HCT116 (cell line): ENCODE data around the gene PLEK. TPM values are rescaled to one million over a fixed set of nuclear protein-coding genes. Genes with fewer than 3 reads are reported as not detected.

ENCODE experiments used
- ATAC-seq: fragments of 200-7000 bp; cut with Tn5 transposase; 2 replicates; pipeline ENCODE4 v1.9.1; 2020; ENCODE audit warnings: mild to moderate bottlenecking, moderate library complexity
- BruUV-seq: library from RNA; stranded (reverse); fragments of 400-500 nt; replicated peaks from 2 replicates; lab custom pipeline; 2021; lab: Mats Ljungman, UMichigan
- CTCF ChIA-PET: fragments of 300-600 bp; sonication (Branson Sonifier 250); formaldehyde crosslinking; loops from one replicate; lab custom pipeline; 2021; ENCODE audit warnings: antibody characterized with exemption; lab: Charles Lee
- POLR2A ChIA-PET: fragments of 300-600, 350-600 bp; sonication (Branson Sonifier 250); formaldehyde crosslinking; loops from one replicate; lab custom pipeline; 2021; ENCODE audit warnings: antibody characterized with exemption; lab: Charles Lee
- RAD21 ChIA-PET, 2 experiments: fragments of 300-600 bp; sonication (Branson Sonifier 250); formaldehyde crosslinking; loops; one replicate each; lab custom pipeline; 2023; ENCODE audit warnings: low total read pairs in 2 of 2; ENCODE audit not compliant: uncharacterized antibody in 2 of 2, unreplicated experiment in 2 of 2, low non-redundant PET in 1 of 2; lab: Charles Lee
- DNase-seq: peaks from one replicate; pipeline ENCODE4 v3.0.0-alpha.2; 2010; ENCODE audit warnings: low read depth, low spot score
- H2AFZ ChIP-seq: fragments of 200-600 bp; shearing (Covaris generic), sonication (generic); 2 replicates; pipeline ENCODE4 v1.6.1; 2017; ENCODE audit warnings: low read depth, mixed run types, mixed read lengths, antibody characterized with exemption, low read length; ENCODE audit not compliant: poor library complexity, severe bottlenecking
- H3K27ac ChIP-seq: 2 replicates; pipeline ENCODE4 v1.5.1; 2012; ENCODE audit warnings: low read depth, low read length
- H3K27me3 ChIP-seq: fragments of 200-600 bp; sonication (generic); 2 replicates; pipeline ENCODE4 v1.6.1; 2016; ENCODE audit warnings: mixed run types, low read length, mixed read lengths; ENCODE audit not compliant: insufficient read depth
- H3K36me3 ChIP-seq, 2 experiments: fragments of 200-500 bp in 1 of 2; fragments of 200-600 bp in 1 of 2; sonication (Bioruptor generic) in 1 of 2; sonication (generic) in 1 of 2; 2 replicates each; pipeline versions ENCODE4 v1.5.1 to v1.6.1; 2014 to 2016; ENCODE audit warnings: low read length in 2 of 2, inconsistent platforms in 1 of 2, mixed read lengths in 1 of 2, mixed run types in 1 of 2; ENCODE audit not compliant: insufficient read depth in 2 of 2, control insufficient read depth in 1 of 2
- H3K4me1 ChIP-seq, 2 experiments: fragments of 200-600 bp in 1 of 2; sonication (generic) in 1 of 2; 2 replicates each; pipeline versions ENCODE4 v1.5.1 to v1.6.1; 2012 to 2017; ENCODE audit warnings: low read length in 2 of 2, inconsistent platforms in 1 of 2, mild to moderate bottlenecking in 1 of 2, mixed read lengths in 1 of 2, mixed run types in 1 of 2, moderate library complexity in 1 of 2; ENCODE audit not compliant: insufficient read depth in 2 of 2, control insufficient read depth in 1 of 2
- H3K4me2 ChIP-seq: fragments of 200-600 bp; sonication (generic); 2 replicates; pipeline ENCODE4 v1.6.1; 2017; ENCODE audit warnings: mixed run types, low read length, mixed read lengths
- H3K4me3 ChIP-seq, 2 experiments: fragments of 200-600 bp in 1 of 2; sonication (generic) in 1 of 2; replicated peaks in 1 of 2; 2 replicates each; pipeline ENCODE4 v1.5.1; 2011 to 2016; ENCODE audit warnings: low read length in 2 of 2, control low read depth in 1 of 2, low read depth in 1 of 2, mild to moderate bottlenecking in 1 of 2, mixed read lengths in 1 of 2, mixed run types in 1 of 2
- H3K79me2 ChIP-seq: fragments of 200-600 bp; sonication (generic); 2 replicates; pipeline ENCODE4 v1.6.1; 2017; ENCODE audit warnings: mild to moderate bottlenecking, mixed run types, low read length, moderate library complexity, mixed read lengths; ENCODE audit not compliant: insufficient read depth
- H3K9ac ChIP-seq: fragments of 200-600 bp; sonication (generic); 2 replicates; pipeline ENCODE4 v1.6.1; 2016; ENCODE audit warnings: low read length, mixed read lengths
- H3K9me2 ChIP-seq: fragments of 200-600 bp; sonication (generic), shearing (Covaris generic); 2 replicates; pipeline ENCODE4 v1.6.1; 2017; ENCODE audit warnings: mixed run types, mild to moderate bottlenecking, moderate library complexity; ENCODE audit not compliant: insufficient read depth
- H3K9me3 ChIP-seq, 2 experiments: fragments of 200-500 bp in 1 of 2; fragments of 200-600 bp in 1 of 2; sonication (Bioruptor generic) in 1 of 2; sonication (generic) in 1 of 2; 2 replicates each; pipeline ENCODE4 v1.6.1; 2014 to 2017; ENCODE audit warnings: low read length in 2 of 2, mixed read lengths in 2 of 2, inconsistent platforms in 1 of 2, low read depth in 1 of 2, mild to moderate bottlenecking in 1 of 2, mixed run types in 1 of 2, moderate library complexity in 1 of 2; ENCODE audit not compliant: control insufficient read depth in 1 of 2, insufficient read depth in 1 of 2
- H4K20me1 ChIP-seq: fragments of 200-600 bp; sonication (generic), shearing (Covaris generic); 2 replicates; pipeline ENCODE4 v1.6.1; 2017; ENCODE audit warnings: mixed run types, mild to moderate bottlenecking, moderate library complexity; ENCODE audit not compliant: insufficient read depth
- CBX3 ChIP-seq: IDR thresholded peaks from 2 replicates; pipeline ENCODE4 v1.6.1; 2012; ENCODE audit warnings: low read depth
- CEBPB ChIP-seq: IDR thresholded peaks from 2 replicates; pipeline ENCODE4 v1.6.1; 2012; ENCODE audit warnings: low read depth
- EZH2phosphoT487 ChIP-seq: fragments of 200-600 bp; IDR thresholded peaks from 2 replicates; pipeline ENCODE4 v1.6.1; 2018; ENCODE audit warnings: antibody characterized with exemption, borderline replicate concordance
- MAX ChIP-seq: IDR thresholded peaks from 2 replicates; pipeline ENCODE4 v1.6.1; 2012
- POLR2A ChIP-seq: IDR thresholded peaks from 2 replicates; pipeline ENCODE4 v1.7.0; 2011; ENCODE audit warnings: borderline replicate concordance; ENCODE audit not compliant: insufficient read depth, insufficient read length; ENCODE audit errors: extremely low read depth
- SIN3A ChIP-seq: IDR thresholded peaks from 2 replicates; pipeline ENCODE4 v1.6.1; 2012; ENCODE audit warnings: low read depth
- SP1 ChIP-seq: IDR thresholded peaks from 2 replicates; pipeline ENCODE4 v1.6.1; 2012; ENCODE audit warnings: low read depth
- SRF ChIP-seq: IDR thresholded peaks from 2 replicates; pipeline ENCODE4 v1.6.1; 2012; ENCODE audit warnings: low read depth
- YY1 ChIP-seq: IDR thresholded peaks from 2 replicates; pipeline ENCODE4 v1.6.1; 2011; ENCODE audit warnings: low read length, low read depth, moderate library complexity, mild to moderate bottlenecking; ENCODE audit not compliant: insufficient replicate concordance; ENCODE audit errors: extremely low read depth
- ZFX ChIP-seq: fragments of 450-650 bp; IDR thresholded peaks from 2 replicates; pipeline ENCODE4 v1.6.1; 2017
- ZNF274 ChIP-seq: fragments of 200-500 bp; sonication (Bioruptor generic); IDR thresholded peaks from 2 replicates; pipeline ENCODE4 v1.6.1; 2014; ENCODE audit warnings: mild to moderate bottlenecking, low read depth, low read length, inconsistent platforms
- intact Hi-C: fragments of 100-400 bp; cut with micrococcal nuclease; formaldehyde crosslinking; loops from 2 replicates; pipeline ENCODE4 v1.10.0; 2022
- total RNA-seq: library from RNA; stranded (reverse); gene quantifications from one replicate; pipeline ENCODE4 v1.2.1, GENCODE V29; 2021; ENCODE audit not compliant: unreplicated experiment
- TF ChIP-seq, protein P1 (sequence below): IDR thresholded peaks from 2 replicates; pipeline ENCODE4 v1.6.1; 2012; ENCODE audit warnings: low read depth
- TF ChIP-seq, protein P2 (sequence below), 3 experiments: fragments of 200-600 bp in 1 of 3; sonication (generic) in 1 of 3; IDR thresholded peaks in 2 of 3; conservative IDR thresholded peaks in 1 of 3; 2 replicates each; pipeline ENCODE4 v1.5.1; 2012 to 2017; ENCODE audit warnings: low read depth in 2 of 3, low read length in 2 of 3, antibody characterized with exemption in 1 of 3, borderline replicate concordance in 1 of 3, control low read depth in 1 of 3, mild to moderate bottlenecking in 1 of 3, mixed read lengths in 1 of 3, mixed run types in 1 of 3, moderate library complexity in 1 of 3; ENCODE audit not compliant: insufficient read depth in 1 of 3
- TF ChIP-seq, protein P3 (sequence below): IDR thresholded peaks from 2 replicates; pipeline ENCODE4 v1.6.1; 2011; ENCODE audit warnings: mild to moderate bottlenecking, low read length, moderate library complexity; ENCODE audit not compliant: insufficient replicate concordance; ENCODE audit errors: extremely low read depth
- TF ChIP-seq, protein P4 (sequence below): IDR thresholded peaks from 2 replicates; pipeline ENCODE4 v1.6.1; 2012

PLEK gene
- total RNA-seq, 1 experiment from 2014 or later: 0.22 TPM

- TF ChIP-seq, protein P1, sequence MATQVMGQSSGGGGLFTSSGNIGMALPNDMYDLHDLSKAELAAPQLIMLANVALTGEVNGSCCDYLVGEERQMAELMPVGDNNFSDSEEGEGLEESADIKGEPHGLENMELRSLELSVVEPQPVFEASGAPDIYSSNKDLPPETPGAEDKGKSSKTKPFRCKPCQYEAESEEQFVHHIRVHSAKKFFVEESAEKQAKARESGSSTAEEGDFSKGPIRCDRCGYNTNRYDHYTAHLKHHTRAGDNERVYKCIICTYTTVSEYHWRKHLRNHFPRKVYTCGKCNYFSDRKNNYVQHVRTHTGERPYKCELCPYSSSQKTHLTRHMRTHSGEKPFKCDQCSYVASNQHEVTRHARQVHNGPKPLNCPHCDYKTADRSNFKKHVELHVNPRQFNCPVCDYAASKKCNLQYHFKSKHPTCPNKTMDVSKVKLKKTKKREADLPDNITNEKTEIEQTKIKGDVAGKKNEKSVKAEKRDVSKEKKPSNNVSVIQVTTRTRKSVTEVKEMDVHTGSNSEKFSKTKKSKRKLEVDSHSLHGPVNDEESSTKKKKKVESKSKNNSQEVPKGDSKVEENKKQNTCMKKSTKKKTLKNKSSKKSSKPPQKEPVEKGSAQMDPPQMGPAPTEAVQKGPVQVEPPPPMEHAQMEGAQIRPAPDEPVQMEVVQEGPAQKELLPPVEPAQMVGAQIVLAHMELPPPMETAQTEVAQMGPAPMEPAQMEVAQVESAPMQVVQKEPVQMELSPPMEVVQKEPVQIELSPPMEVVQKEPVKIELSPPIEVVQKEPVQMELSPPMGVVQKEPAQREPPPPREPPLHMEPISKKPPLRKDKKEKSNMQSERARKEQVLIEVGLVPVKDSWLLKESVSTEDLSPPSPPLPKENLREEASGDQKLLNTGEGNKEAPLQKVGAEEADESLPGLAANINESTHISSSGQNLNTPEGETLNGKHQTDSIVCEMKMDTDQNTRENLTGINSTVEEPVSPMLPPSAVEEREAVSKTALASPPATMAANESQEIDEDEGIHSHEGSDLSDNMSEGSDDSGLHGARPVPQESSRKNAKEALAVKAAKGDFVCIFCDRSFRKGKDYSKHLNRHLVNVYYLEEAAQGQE: no peak
- TF ChIP-seq SIN3A (no peak), YY1 (no peak), CEBPB (no peak)
- TF ChIP-seq, protein P2, sequence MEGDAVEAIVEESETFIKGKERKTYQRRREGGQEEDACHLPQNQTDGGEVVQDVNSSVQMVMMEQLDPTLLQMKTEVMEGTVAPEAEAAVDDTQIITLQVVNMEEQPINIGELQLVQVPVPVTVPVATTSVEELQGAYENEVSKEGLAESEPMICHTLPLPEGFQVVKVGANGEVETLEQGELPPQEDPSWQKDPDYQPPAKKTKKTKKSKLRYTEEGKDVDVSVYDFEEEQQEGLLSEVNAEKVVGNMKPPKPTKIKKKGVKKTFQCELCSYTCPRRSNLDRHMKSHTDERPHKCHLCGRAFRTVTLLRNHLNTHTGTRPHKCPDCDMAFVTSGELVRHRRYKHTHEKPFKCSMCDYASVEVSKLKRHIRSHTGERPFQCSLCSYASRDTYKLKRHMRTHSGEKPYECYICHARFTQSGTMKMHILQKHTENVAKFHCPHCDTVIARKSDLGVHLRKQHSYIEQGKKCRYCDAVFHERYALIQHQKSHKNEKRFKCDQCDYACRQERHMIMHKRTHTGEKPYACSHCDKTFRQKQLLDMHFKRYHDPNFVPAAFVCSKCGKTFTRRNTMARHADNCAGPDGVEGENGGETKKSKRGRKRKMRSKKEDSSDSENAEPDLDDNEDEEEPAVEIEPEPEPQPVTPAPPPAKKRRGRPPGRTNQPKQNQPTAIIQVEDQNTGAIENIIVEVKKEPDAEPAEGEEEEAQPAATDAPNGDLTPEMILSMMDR (IDR thresholded peaks at IDR 0.05 in 2 of 3, conservative IDR thresholded peaks at IDR 0.05 in 1 of 3; ENCODE audit: borderline replicate concordance in 1 of 3, insufficient read depth in 1 of 3, low read depth in 2 of 3, low read length in 2 of 3): no peak
These were observed 2.3 kb upstream of the PLEK start (continued) for GRCh38 chr2:68362749-68363148.

DNA sequence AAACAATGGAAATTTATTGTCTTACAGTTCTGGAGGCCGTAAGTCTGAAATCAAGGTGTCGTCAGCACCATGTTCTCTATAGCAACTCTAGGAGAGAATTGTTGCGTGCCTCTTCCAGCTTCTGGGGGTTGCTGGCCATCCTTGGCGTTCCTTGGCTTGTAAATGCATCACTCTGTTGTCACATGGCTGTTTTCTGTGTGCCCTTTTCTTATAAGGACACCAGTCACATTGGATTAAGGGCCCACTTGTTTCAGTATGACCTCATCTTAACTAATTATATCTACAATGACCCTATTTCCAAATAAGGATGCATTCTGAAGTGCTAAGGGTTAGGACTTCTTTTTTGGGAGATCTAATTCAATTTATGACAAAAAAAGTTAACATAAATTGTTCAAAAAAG is 1.4 kb upstream of the PLEK start:
- Histone ChIP-seq H3K36me3 (no peaks in the 10 kb centered on the region), H3K4me1 (no peaks in the 10 kb centered on the region), H3K4me3 (no peak overlapping the region), H2AFZ (no peak overlapping the region), H4K20me1 (no peaks in the 10 kb centered on the region), H3K79me2 (no peaks in the 10 kb centered on the region), H3K4me2 (no peak overlapping the region), H3K9me3 (no peaks in the 10 kb centered on the region), H3K27me3 (no peaks in the 10 kb centered on the region), H3K27ac (no peak overlapping the region), H3K9ac (no peak overlapping the region), H3K9me2 (no peaks in the 10 kb centered on the region)
- ChIA-PET RAD21 (no interaction called here), POLR2A (no interaction called here), CTCF (no interaction called here)
- intact Hi-C loops: no loop called here
- no TSS peak for BruUV-seq
- no peak for ATAC-seq
- TF ChIP-seq SRF: no peak
- TF ChIP-seq CEBPB: no peak
- no peak for TF ChIP-seq SP1
- TF ChIP-seq, protein P3, sequence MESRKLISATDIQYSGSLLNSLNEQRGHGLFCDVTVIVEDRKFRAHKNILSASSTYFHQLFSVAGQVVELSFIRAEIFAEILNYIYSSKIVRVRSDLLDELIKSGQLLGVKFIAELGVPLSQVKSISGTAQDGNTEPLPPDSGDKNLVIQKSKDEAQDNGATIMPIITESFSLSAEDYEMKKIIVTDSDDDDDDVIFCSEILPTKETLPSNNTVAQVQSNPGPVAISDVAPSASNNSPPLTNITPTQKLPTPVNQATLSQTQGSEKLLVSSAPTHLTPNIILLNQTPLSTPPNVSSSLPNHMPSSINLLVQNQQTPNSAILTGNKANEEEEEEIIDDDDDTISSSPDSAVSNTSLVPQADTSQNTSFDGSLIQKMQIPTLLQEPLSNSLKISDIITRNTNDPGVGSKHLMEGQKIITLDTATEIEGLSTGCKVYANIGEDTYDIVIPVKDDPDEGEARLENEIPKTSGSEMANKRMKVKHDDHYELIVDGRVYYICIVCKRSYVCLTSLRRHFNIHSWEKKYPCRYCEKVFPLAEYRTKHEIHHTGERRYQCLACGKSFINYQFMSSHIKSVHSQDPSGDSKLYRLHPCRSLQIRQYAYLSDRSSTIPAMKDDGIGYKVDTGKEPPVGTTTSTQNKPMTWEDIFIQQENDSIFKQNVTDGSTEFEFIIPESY: no peak
- no peak for TF ChIP-seq CBX3
- TF ChIP-seq, protein P4, sequence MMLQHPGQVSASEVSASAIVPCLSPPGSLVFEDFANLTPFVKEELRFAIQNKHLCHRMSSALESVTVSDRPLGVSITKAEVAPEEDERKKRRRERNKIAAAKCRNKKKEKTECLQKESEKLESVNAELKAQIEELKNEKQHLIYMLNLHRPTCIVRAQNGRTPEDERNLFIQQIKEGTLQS: no peak
- no peak for TF ChIP-seq SIN3A
- TF ChIP-seq EZH2phosphoT487: no peak
- no peak for TF ChIP-seq ZNF274
- TF ChIP-seq POLR2A: no peak
- no peak for TF ChIP-seq ZFX
- TF ChIP-seq, protein P2 (IDR thresholded peaks at IDR 0.05 in 2 of 3, conservative IDR thresholded peaks at IDR 0.05 in 1 of 3; ENCODE audit: borderline replicate concordance in 1 of 3, insufficient read depth in 1 of 3, low read depth in 2 of 3, low read length in 2 of 3): no peak
- no peak for TF ChIP-seq MAX
- DNase-seq: no peak
